Endothelial cell of umbilical vein (primary cell): Measurements from ENCODE around the gene DGKB.

Source experiments
- EZH2 ChIP-seq: IDR thresholded peaks from 2 replicates; pipeline ENCODE4 v1.6.1; 2012; ENCODE audit warnings: borderline replicate concordance, low read depth, mild to moderate bottlenecking, moderate library complexity, low read length, inconsistent platforms; ENCODE audit not compliant: severe bottlenecking
- TF ChIP-seq, protein P1 (sequence below), 2 donors: IDR thresholded peaks; 1 replicate in 1 of 2; 2 replicates in 1 of 2; pipeline ENCODE4 v1.5.1; 2011; ENCODE audit warnings: low read length in 2 of 2, mild to moderate bottlenecking in 2 of 2, moderate library complexity in 2 of 2, control low read depth in 1 of 2, inconsistent platforms in 1 of 2, low read depth in 1 of 2; ENCODE audit not compliant: insufficient read depth in 1 of 2; ENCODE audit errors: extremely low read depth in 1 of 2

DNA sequence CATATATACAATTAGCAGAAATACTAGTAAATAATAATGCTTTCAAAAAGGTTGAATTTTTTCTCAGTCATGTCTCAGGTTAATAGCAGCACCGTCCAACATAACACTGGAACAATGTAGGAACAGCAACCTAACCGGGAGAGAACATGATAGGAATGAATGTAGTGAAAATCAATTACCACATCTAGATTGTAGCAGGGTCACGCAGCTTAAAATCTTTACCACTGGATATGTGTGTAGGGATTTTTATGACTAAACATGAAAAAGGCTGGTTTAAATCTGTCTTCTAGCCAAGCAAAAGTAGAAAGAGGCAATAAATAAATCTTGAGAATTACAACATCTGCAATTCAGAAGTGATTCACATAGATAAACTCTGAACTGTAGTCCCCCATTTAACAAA lies 326.0 kb downstream of the DGKB start:
- TF ChIP-seq EZH2, result no peak
- TF ChIP-seq, protein P1, sequence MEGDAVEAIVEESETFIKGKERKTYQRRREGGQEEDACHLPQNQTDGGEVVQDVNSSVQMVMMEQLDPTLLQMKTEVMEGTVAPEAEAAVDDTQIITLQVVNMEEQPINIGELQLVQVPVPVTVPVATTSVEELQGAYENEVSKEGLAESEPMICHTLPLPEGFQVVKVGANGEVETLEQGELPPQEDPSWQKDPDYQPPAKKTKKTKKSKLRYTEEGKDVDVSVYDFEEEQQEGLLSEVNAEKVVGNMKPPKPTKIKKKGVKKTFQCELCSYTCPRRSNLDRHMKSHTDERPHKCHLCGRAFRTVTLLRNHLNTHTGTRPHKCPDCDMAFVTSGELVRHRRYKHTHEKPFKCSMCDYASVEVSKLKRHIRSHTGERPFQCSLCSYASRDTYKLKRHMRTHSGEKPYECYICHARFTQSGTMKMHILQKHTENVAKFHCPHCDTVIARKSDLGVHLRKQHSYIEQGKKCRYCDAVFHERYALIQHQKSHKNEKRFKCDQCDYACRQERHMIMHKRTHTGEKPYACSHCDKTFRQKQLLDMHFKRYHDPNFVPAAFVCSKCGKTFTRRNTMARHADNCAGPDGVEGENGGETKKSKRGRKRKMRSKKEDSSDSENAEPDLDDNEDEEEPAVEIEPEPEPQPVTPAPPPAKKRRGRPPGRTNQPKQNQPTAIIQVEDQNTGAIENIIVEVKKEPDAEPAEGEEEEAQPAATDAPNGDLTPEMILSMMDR (IDR thresholded peaks at IDR 0.05; ENCODE audit: extremely low read depth in 1 of 2, insufficient read depth in 1 of 2, low read depth in 1 of 2, low read length in 2 of 2), result no peak
